Esophagus muscularis mucosa (tissue), 4 donors: ENCODE results near the gene CACHD1. TPM values are rescaled to one million over a fixed set of nuclear protein-coding genes. Genes with fewer than 3 reads are reported as not detected.

ENCODE experiments used
- DNase-seq: peaks from one replicate; pipeline ENCODE4 v3.0.0-alpha.2; 2017; ENCODE audit errors: extremely low spot score
- H3K27ac ChIP-seq, 4 donors: fragments of 200-600 bp; sonication (generic); replicated peaks in 1 of 4; 1 replicate in 3 of 4; 2 replicates in 1 of 4; pipeline ENCODE4 v1.5.1; 2016 to 2019; ENCODE audit warnings: mild to moderate bottlenecking in 1 of 4
- H3K27me3 ChIP-seq, 4 donors: fragments of 200-600 bp; sonication (generic); one replicate each; pipeline versions ENCODE4 v1.5.1 to v1.6.0; 2016 to 2019
- H3K36me3 ChIP-seq, 4 donors: fragments of 200-600 bp; sonication (generic); one replicate each; pipeline ENCODE4 v1.5.1; 2016 to 2019
- H3K4me1 ChIP-seq, 4 donors: fragments of 200-600 bp; sonication (generic); one replicate each; pipeline ENCODE4 v1.5.1; 2016 to 2019
- H3K4me3 ChIP-seq, 4 donors: fragments of 200-600 bp; sonication (generic); 1 replicate in 2 of 4; 2 replicates in 2 of 4; pipeline ENCODE4 v1.5.1; 2016 to 2019; ENCODE audit warnings: mild to moderate bottlenecking in 4 of 4, moderate library complexity in 1 of 4
- H3K9me3 ChIP-seq, 4 donors: fragments of 200-600 bp; sonication (generic); 1 replicate in 3 of 4; 2 replicates in 1 of 4; pipeline ENCODE4 v1.5.1; 2016 to 2019
- CTCF ChIP-seq, 3 experiments: fragments of 200-600 bp in 2 of 3; fragments of 450-650 bp in 1 of 3; sonication (generic) in 2 of 3; IDR thresholded peaks; one replicate each; pipeline ENCODE4 v1.5.1; 2017 to 2019; ENCODE audit warnings: antibody characterized with exemption in 3 of 3, mild to moderate bottlenecking in 2 of 3, moderate library complexity in 1 of 3
- EP300 ChIP-seq: sonication (generic); formaldehyde crosslinking; IDR thresholded peaks from one replicate; pipeline ENCODE4 v1.6.1; 2017; ENCODE audit warnings: antibody characterized with exemption
- POLR2A ChIP-seq: fragments of 450-650 bp; IDR thresholded peaks from one replicate; pipeline ENCODE4 v1.6.1; 2017; ENCODE audit warnings: antibody characterized with exemption, moderate library complexity, mild to moderate bottlenecking, low read depth
- POLR2AphosphoS5 ChIP-seq, 2 donors: sonication (generic); formaldehyde crosslinking; IDR thresholded peaks; one replicate each; pipeline ENCODE4 v1.6.1; 2017; ENCODE audit warnings: antibody characterized with exemption in 2 of 2
- WGBS: methylation state at CpG from one replicate; pipeline ENCODE4 v1.1.5; 2018; 5-methylcytosine and 5-hydroxymethylcytosine counted together
- intact Hi-C: fragments of 100-400 bp; cut with DNase I; formaldehyde crosslinking; loops from one replicate; pipeline ENCODE4 v1.15.1; 2023
- total RNA-seq, 4 donors: library from RNA; depleted of rRNA; stranded (reverse); fragments of >200 nt; gene quantifications; one replicate each; pipeline versions ENCODE4 v1.1.0 to v1.2.1, GENCODE V29; 2016

CACHD1 gene
- total RNA-seq, 4 donors from 2014 or later = 6.6 to 10.7 (median 10.1) TPM

- intact Hi-C loops = no loop called here
- TF ChIP-seq EP300 (no peak), POLR2A (no peak), POLR2AphosphoS5 (IDR thresholded peaks at IDR 0.05) (no peak), CTCF (IDR thresholded peaks at IDR 0.05) (no peak)
- no peak for DNase-seq
- Histone ChIP-seq H3K27me3 (no peaks in the 10 kb centered on the region), H3K4me1 (no peaks in the 10 kb centered on the region), H3K9me3 (no peaks in the 10 kb centered on the region), H3K27ac (no peak overlapping the region), H3K4me3 (no peak overlapping the region), H3K36me3 (no peaks in the 10 kb centered on the region)
- WGBS = 91% methylated on average over 3 of the region's 3 CpGs
Measured at GRCh38 chr1:64578270-64578973, 108.5 kb downstream of the CACHD1 start.

- intact Hi-C loops = no loop called here
- Histone ChIP-seq H3K4me1 (no peaks in the 10 kb centered on the region), H3K27me3 (no peaks in the 10 kb centered on the region), H3K36me3 (no peaks in the 10 kb centered on the region), H3K27ac (no peak overlapping the region), H3K4me3 (no peak overlapping the region), H3K9me3 (no peaks in the 10 kb centered on the region)
- 85% methylated on average over 5 of the region's 5 CpGs for WGBS
- DNase-seq = no peak
- no peak for TF ChIP-seq POLR2A
Measured at GRCh38 chr1:64579767-64580166, 109.8 kb downstream of the CACHD1 start.

- Histone ChIP-seq H3K27me3 (no peaks in the 10 kb centered on the region), H3K4me1 (no peaks in the 10 kb centered on the region), H3K9me3 (no peaks in the 10 kb centered on the region), H3K27ac (no peak overlapping the region), H3K36me3 (no peaks in the 10 kb centered on the region), H3K4me3 (no peak overlapping the region)
- intact Hi-C loops = no loop called here
- DNase-seq = no peak
- 79% methylated on average over 3 of the region's 3 CpGs for WGBS
- TF ChIP-seq EP300 (no peak), POLR2AphosphoS5 (IDR thresholded peaks at IDR 0.05) (no peak), CTCF (IDR thresholded peaks at IDR 0.05) (no peak), POLR2A (no peak)
Measured at GRCh38 chr1:64581135-64581842, 111.4 kb downstream of the CACHD1 start.

GRCh38 chr1:64581843-64582185, 111.9 kb downstream of the CACHD1 start:
- no peak overlapping the region for H3K27ac ChIP-seq
- H3K36me3 ChIP-seq = no peaks in the 10 kb centered on the region
- DNase-seq = no peak
- no peaks in the 10 kb centered on the region for H3K4me1 ChIP-seq
- intact Hi-C loops = no loop called here
- no peak overlapping the region for H3K4me3 ChIP-seq
- 83% methylated on average over 4 of the region's 4 CpGs for WGBS
- no peaks in the 10 kb centered on the region for H3K9me3 ChIP-seq
- no peaks in the 10 kb centered on the region for H3K27me3 ChIP-seq
- TF ChIP-seq EP300 (no peak), CTCF (IDR thresholded peaks at IDR 0.05) (no peak), POLR2A (no peak), POLR2AphosphoS5 (IDR thresholded peaks at IDR 0.05) (no peak)

- no peaks in the 10 kb centered on the region for H3K36me3 ChIP-seq
- intact Hi-C loops = no loop called here
- H3K27ac ChIP-seq = no peak overlapping the region
- H3K4me3 ChIP-seq = no peak overlapping the region
- no peak for DNase-seq
- H3K9me3 ChIP-seq = no peaks in the 10 kb centered on the region
- WGBS = 100% methylated on average over 1 of the region's 1 CpG
- TF ChIP-seq CTCF (IDR thresholded peaks at IDR 0.05) (peak in 1 of 3 experiments; percentile 18), POLR2AphosphoS5 (IDR thresholded peaks at IDR 0.05) (no peak), POLR2A (no peak)
- no peaks in the 10 kb centered on the region for H3K27me3 ChIP-seq
- no peaks in the 10 kb centered on the region for H3K4me1 ChIP-seq
Measured at GRCh38 chr1:64584479-64584878, 114.5 kb downstream of the CACHD1 start.
